ENCODE results near the gene RNF26. TPM values are rescaled to one million over a fixed set of nuclear protein-coding genes. Genes with fewer than 3 reads are reported as not detected.

The RNF26 gene
- total and polyA plus RNA-seq, 2 of the 13 experiments (the other 11 are each of a cell fraction or from before 2014, with no cell fraction given): 11.9 to 26.3 TPM

DNA sequence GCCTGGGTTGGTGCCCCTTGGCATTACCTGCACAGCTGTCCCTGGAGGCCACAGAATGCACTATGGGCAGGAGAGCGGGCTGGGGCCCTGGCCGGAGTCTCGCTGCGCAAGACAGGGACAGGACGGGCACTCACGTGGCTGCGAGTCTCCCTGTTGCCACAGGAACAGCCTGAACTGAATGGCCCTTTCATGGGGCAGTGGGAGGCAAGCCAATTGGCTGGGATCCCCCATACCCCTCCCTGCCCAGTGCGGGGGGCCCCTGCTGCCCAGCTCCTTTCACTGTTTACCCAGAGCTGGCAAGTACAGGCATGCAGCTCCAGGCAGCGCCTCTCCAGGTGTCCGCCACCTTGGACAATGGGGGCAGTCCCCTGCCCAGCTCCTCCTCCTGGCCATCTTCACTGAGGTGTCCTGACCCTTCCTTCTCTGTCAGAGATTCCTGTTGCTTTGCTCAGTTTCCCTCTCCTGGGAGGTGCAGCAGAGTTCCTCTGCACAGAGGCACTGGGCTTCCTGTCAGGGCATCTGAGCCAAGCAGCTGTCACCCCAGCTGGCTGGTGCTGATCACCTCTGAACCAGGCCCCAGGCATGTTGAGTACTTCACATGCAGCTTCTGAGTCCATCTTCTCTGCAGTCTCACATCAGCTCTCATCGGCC lies 42.0 kb downstream of the RNF26 start (continued):
- TF ChIP-seq, protein P1, sequence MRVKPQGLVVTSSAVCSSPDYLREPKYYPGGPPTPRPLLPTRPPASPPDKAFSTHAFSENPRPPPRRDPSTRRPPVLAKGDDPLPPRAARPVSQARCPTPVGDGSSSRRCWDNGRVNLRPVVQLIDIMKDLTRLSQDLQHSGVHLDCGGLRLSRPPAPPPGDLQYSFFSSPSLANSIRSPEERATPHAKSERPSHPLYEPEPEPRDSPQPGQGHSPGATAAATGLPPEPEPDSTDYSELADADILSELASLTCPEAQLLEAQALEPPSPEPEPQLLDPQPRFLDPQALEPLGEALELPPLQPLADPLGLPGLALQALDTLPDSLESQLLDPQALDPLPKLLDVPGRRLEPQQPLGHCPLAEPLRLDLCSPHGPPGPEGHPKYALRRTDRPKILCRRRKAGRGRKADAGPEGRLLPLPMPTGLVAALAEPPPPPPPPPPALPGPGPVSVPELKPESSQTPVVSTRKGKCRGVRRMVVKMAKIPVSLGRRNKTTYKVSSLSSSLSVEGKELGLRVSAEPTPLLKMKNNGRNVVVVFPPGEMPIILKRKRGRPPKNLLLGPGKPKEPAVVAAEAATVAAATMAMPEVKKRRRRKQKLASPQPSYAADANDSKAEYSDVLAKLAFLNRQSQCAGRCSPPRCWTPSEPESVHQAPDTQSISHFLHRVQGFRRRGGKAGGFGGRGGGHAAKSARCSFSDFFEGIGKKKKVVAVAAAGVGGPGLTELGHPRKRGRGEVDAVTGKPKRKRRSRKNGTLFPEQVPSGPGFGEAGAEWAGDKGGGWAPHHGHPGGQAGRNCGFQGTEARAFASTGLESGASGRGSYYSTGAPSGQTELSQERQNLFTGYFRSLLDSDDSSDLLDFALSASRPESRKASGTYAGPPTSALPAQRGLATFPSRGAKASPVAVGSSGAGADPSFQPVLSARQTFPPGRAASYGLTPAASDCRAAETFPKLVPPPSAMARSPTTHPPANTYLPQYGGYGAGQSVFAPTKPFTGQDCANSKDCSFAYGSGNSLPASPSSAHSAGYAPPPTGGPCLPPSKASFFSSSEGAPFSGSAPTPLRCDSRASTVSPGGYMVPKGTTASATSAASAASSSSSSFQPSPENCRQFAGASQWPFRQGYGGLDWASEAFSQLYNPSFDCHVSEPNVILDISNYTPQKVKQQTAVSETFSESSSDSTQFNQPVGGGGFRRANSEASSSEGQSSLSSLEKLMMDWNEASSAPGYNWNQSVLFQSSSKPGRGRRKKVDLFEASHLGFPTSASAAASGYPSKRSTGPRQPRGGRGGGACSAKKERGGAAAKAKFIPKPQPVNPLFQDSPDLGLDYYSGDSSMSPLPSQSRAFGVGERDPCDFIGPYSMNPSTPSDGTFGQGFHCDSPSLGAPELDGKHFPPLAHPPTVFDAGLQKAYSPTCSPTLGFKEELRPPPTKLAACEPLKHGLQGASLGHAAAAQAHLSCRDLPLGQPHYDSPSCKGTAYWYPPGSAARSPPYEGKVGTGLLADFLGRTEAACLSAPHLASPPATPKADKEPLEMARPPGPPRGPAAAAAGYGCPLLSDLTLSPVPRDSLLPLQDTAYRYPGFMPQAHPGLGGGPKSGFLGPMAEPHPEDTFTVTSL (CRISPR knock-in tag; IDR thresholded peaks at IDR 0.05; ENCODE audit: borderline replicate concordance): no peak
- no peak for TF ChIP-seq CAMTA2 (CRISPR knock-in tag; IDR thresholded peaks at IDR 0.05; ENCODE audit: borderline replicate concordance)
- peak; percentile 54; the same call in 1 of the 2 replicates for TF ChIP-seq NR2C2 (CRISPR knock-in tag; IDR thresholded peaks at IDR 0.05; ENCODE audit: borderline replicate concordance)
- TF ChIP-seq TCF12 (IDR thresholded peaks at IDR 0.05): no peak
- no peak for TF ChIP-seq TCF12 (CRISPR knock-in tag; IDR thresholded peaks at IDR 0.05)
- TF ChIP-seq RARG (CRISPR knock-in tag; IDR thresholded peaks at IDR 0.05; ENCODE audit: low read depth): no peak
- TF ChIP-seq, protein P2, sequence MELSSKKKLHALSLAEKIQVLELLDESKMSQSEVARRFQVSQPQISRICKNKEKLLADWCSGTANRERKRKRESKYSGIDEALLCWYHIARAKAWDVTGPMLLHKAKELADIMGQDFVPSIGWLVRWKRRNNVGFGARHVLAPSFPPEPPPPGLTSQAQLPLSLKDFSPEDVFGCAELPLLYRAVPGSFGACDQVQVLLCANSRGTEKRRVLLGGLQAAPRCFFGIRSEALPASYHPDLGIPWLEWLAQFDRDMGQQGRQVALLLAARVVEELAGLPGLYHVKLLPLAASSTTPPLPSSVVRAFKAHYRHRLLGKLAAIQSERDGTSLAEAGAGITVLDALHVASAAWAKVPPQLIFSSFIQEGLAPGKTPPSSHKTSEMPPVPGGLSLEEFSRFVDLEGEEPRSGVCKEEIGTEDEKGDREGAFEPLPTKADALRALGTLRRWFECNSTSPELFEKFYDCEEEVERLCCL (CRISPR knock-in tag; IDR thresholded peaks at IDR 0.05; ENCODE audit: borderline replicate concordance): no peak
- TF ChIP-seq, protein P3, sequence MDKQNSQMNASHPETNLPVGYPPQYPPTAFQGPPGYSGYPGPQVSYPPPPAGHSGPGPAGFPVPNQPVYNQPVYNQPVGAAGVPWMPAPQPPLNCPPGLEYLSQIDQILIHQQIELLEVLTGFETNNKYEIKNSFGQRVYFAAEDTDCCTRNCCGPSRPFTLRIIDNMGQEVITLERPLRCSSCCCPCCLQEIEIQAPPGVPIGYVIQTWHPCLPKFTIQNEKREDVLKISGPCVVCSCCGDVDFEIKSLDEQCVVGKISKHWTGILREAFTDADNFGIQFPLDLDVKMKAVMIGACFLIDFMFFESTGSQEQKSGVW (CRISPR knock-in tag; IDR thresholded peaks at IDR 0.05; ENCODE audit: borderline replicate concordance): no peak
- TF ChIP-seq, protein P4, sequence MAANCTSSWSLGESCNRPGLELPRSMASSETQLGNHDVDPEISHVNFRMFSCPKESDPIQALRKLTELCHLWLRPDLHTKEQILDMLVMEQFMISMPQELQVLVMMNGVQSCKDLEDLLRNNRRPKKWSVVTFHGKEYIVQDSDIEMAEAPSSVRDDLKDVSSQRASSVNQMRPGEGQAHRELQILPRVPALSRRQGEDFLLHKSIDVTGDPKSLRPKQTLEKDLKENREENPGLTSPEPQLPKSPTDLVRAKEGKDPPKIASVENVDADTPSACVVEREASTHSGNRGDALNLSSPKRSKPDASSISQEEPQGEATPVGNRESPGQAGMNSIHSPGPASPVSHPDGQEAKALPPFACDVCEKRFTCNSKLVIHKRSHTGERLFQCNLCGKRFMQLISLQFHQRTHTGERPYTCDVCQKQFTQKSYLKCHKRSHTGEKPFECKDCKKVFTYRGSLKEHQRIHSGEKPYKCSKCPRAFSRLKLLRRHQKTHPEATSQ (CRISPR knock-in tag; IDR thresholded peaks at IDR 0.05; ENCODE audit: borderline replicate concordance): no peak
- no peak for TF ChIP-seq ZNF891 (CRISPR knock-in tag; IDR thresholded peaks at IDR 0.05)
- peak; percentile 99 for TF ChIP-seq HNRNPL (IDR thresholded peaks at IDR 0.05; ENCODE audit: low read depth, low read length)
- TF ChIP-seq, protein P5, sequence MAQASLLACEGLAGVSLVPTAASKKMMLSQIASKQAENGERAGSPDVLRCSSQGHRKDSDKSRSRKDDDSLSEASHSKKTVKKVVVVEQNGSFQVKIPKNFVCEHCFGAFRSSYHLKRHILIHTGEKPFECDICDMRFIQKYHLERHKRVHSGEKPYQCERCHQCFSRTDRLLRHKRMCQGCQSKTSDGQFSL (CRISPR knock-in tag; IDR thresholded peaks at IDR 0.05): no peak; the same call in 1 of the 2 replicates
- TF ChIP-seq ZBTB38 (CRISPR knock-in tag; IDR thresholded peaks at IDR 0.05): peak; percentile 88
- TF ChIP-seq KAT2B (IDR thresholded peaks at IDR 0.05; ENCODE audit: borderline replicate concordance, low read depth, low read length): no peak
- TF ChIP-seq ZNF251 (CRISPR knock-in tag; IDR thresholded peaks at IDR 0.05): no peak
- TF ChIP-seq, protein P6, sequence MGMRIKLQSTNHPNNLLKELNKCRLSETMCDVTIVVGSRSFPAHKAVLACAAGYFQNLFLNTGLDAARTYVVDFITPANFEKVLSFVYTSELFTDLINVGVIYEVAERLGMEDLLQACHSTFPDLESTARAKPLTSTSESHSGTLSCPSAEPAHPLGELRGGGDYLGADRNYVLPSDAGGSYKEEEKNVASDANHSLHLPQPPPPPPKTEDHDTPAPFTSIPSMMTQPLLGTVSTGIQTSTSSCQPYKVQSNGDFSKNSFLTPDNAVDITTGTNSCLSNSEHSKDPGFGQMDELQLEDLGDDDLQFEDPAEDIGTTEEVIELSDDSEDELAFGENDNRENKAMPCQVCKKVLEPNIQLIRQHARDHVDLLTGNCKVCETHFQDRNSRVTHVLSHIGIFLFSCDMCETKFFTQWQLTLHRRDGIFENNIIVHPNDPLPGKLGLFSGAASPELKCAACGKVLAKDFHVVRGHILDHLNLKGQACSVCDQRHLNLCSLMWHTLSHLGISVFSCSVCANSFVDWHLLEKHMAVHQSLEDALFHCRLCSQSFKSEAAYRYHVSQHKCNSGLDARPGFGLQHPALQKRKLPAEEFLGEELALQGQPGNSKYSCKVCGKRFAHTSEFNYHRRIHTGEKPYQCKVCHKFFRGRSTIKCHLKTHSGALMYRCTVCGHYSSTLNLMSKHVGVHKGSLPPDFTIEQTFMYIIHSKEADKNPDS (CRISPR knock-in tag; IDR thresholded peaks at IDR 0.05): no peak
- 0 out of 2 replicates have a peak, but pooled peaks have one; percentile 27 for TF ChIP-seq ESRRA (CRISPR knock-in tag; IDR thresholded peaks at IDR 0.05; ENCODE audit: low read depth)
